Measurements from ENCODE around the gene DOCK2. TPM values are rescaled to one million over a fixed set of nuclear protein-coding genes. Genes with fewer than 3 reads are reported as not detected.

The DOCK2 gene
- total RNA-seq, 4 donors from 2014 or later = 2.0 to 17.4 (median 7.5) TPM

DNA sequence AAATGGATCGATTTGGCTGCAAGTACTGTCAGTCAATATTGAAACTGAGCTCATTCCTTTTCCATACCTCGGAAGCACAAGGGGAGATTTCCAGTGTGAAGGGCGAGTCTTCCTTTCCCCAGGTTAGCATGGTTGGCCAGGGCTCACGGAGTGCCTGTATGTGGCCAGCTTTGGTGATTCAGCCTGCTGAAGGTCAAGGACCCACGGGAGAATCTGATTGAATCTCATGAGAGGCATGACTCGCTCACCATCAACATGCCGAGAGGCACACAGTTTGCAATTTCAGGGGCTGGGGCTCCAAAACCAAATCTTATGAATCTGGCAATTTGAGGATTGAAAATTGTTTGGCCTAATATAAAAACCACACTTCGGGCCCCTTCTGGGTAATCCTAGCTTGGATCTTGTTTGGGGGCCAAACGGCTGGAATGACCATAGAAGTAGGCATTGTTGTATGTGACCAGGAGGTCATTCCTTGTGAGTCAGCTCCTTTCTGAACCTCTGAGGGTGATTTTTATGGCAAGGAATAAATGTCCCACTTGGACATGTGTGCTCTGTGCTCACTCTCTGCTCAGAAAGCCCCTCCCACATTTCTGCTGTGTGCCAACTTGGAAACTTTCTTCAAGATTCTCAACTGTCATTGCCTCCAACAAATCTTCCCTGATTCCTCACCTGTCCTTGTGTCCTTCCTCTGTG is 69.8 kb downstream of the DOCK2 start:
- H3K36me3 ChIP-seq = no peaks in the 10 kb centered on the region
- H3K4me1 ChIP-seq = no peaks in the 10 kb centered on the region
- DNase-seq = no peak
- H3K9me3 ChIP-seq = no peaks in the 10 kb centered on the region
- no peaks in the 10 kb centered on the region for H3K27me3 ChIP-seq
- intact Hi-C loops (cut with DNase I; ENCODE audit: low total_unique reads) = no loop called here
- TF ChIP-seq, protein P1, sequence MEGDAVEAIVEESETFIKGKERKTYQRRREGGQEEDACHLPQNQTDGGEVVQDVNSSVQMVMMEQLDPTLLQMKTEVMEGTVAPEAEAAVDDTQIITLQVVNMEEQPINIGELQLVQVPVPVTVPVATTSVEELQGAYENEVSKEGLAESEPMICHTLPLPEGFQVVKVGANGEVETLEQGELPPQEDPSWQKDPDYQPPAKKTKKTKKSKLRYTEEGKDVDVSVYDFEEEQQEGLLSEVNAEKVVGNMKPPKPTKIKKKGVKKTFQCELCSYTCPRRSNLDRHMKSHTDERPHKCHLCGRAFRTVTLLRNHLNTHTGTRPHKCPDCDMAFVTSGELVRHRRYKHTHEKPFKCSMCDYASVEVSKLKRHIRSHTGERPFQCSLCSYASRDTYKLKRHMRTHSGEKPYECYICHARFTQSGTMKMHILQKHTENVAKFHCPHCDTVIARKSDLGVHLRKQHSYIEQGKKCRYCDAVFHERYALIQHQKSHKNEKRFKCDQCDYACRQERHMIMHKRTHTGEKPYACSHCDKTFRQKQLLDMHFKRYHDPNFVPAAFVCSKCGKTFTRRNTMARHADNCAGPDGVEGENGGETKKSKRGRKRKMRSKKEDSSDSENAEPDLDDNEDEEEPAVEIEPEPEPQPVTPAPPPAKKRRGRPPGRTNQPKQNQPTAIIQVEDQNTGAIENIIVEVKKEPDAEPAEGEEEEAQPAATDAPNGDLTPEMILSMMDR (IDR thresholded peaks at IDR 0.05) = no peak
- no peak for TF ChIP-seq POLR2A (IDR thresholded peaks at IDR 0.05)
- H3K4me3 ChIP-seq = no peak overlapping the region
- no peak overlapping the region for H3K27ac ChIP-seq

DNA sequence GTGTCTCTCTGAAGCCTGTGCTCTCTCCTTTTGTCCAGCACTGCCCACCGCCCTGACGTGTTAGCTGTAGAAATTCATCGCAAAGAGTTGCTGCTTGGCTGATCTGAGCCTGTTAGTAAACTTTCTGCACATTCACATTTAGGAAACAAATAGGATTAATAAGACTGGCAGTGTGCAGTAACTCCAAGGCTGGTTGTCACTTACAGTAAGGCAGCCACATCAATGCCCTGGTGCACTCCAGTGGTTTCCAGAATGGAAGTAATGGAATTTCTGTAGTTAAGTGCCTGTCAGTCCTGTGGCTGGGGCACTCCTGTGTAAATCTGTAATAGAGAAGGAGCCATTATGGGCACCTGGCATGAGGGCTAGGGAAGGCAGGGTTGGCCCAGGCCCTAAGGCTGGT is 70.6 kb downstream of the DOCK2 start:
- no peak overlapping the region for H3K27ac ChIP-seq
- no peaks in the 10 kb centered on the region for H3K27me3 ChIP-seq
- no peaks in the 10 kb centered on the region for H3K4me1 ChIP-seq
- TF ChIP-seq, protein P1 (IDR thresholded peaks at IDR 0.05) = no peak
- no peak for TF ChIP-seq POLR2A (IDR thresholded peaks at IDR 0.05)
- H3K9me3 ChIP-seq = no peaks in the 10 kb centered on the region
- no peaks in the 10 kb centered on the region for H3K36me3 ChIP-seq
- no peak overlapping the region for H3K4me3 ChIP-seq
- no peak for DNase-seq
- intact Hi-C loops (cut with DNase I; ENCODE audit: low total_unique reads) = no loop called here

DNA sequence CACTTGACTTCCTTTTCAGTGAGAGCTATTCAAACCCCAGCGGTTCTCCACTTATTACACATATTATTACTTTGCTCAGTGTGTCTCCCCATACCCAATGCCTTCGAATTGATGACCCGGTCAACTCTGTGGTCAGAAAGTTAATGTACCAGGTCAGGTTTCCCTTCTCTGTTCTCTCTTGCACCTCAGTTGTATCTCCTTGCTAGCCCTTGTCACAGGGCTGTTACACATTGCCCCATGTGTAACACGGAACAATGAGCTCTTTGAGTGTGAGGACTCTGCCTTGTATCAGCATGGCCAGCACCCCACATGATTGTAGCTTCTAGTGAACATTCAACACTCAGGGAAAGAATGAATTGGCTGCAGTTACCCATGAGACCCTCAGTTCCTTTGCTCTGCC is 73.6 kb downstream of the DOCK2 start:
- DNase-seq = no peak
- Histone ChIP-seq H3K27me3 (no peaks in the 10 kb centered on the region), H3K4me1 (no peaks in the 10 kb centered on the region), H3K9me3 (no peaks in the 10 kb centered on the region), H3K36me3 (no peaks in the 10 kb centered on the region), H3K27ac (no peak overlapping the region), H3K4me3 (no peak overlapping the region)
- intact Hi-C loops (cut with DNase I; ENCODE audit: low total_unique reads) = no loop called here
- TF ChIP-seq, protein P1 (IDR thresholded peaks at IDR 0.05) = no peak
- no peak for TF ChIP-seq POLR2A (IDR thresholded peaks at IDR 0.05)

DNA sequence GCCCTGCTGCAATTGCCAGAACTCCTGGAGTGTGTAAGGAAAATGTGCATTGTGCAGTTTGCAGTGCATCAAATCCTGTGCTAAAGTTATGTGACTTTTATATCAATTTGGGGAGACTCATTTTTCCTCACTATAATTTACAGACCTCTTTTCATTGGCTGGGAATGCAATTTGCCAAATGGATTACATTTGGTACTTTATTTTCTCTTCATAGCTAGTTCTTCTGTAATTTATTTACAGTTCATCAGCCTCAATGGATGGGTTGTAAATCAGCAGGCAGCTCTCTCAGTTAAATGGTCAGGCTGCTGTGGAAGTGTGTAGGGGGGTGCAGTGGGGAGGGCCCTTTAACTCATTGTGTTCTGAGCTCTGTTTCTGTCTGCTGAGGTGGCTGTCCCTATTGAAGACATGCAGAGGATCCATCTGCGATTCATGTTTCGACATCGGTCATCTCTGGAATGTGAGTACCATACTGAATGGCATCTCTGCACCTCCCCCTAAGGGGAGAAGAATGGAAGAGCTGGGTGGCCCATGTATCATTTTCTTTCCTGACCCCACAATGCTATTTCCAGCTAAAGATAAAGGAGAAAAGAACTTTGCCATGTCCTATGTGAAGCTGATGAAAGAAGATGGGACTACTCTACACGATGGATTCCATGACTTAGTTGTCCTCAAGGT is 74.6 kb downstream of the DOCK2 start:
- Histone ChIP-seq H3K27ac (no peak overlapping the region), H3K4me3 (no peak overlapping the region), H3K4me1 (no peaks in the 10 kb centered on the region), H3K9me3 (no peaks in the 10 kb centered on the region), H3K27me3 (no peaks in the 10 kb centered on the region), H3K36me3 (no peaks in the 10 kb centered on the region)
- TF ChIP-seq, protein P1 (IDR thresholded peaks at IDR 0.05) = no peak
- no peak for TF ChIP-seq POLR2A (IDR thresholded peaks at IDR 0.05)
- DNase-seq = no peak
- intact Hi-C loops (cut with DNase I; ENCODE audit: low total_unique reads) = no loop called here

DNA sequence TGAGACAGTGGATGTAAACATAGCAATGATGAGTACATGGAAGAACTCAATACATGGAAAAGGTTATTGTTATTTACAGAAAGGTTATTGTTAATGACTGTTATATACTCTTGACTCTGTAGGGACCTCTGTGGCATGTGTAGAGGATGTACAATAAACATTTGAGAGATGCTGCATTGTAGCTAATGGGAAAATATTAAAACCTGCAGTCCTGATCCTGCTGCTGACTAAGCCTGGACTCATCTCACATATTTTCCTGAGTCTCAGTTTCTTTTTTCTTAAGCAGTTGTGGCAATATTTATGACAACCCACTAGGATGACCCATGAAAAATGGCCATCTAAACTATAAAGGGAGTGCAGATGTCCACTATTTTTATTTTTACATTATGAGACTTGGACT is 75.4 kb downstream of the DOCK2 start:
- intact Hi-C loops (cut with DNase I; ENCODE audit: low total_unique reads) = no loop called here
- Histone ChIP-seq H3K9me3 (no peaks in the 10 kb centered on the region), H3K4me3 (no peak overlapping the region), H3K36me3 (no peaks in the 10 kb centered on the region), H3K4me1 (no peaks in the 10 kb centered on the region), H3K27me3 (no peaks in the 10 kb centered on the region), H3K27ac (no peak overlapping the region)
- no peak for DNase-seq
- TF ChIP-seq, protein P1 (IDR thresholded peaks at IDR 0.05) = no peak
- no peak for TF ChIP-seq POLR2A (IDR thresholded peaks at IDR 0.05)

Measured in uterus (tissue), 4 donors.